ENCODE measurements around the gene KLRC4. TPM values are rescaled to one million over a fixed set of nuclear protein-coding genes. Genes with fewer than 3 reads are reported as not detected.
"Not testable (repeated sequence)": the region's sequence is repeated elsewhere in the genome, so short reads cannot be mapped to it uniquely, and the experiment has no call there.

KLRC4 gene
- total RNA-seq, 1 donor from 2014 or later, result 3.4 TPM

GRCh38 chr12:10368206-10369171 lies 41.1 kb downstream of the KLRC4 start:
- DNase-seq (ENCODE audit: low spot score), result no peak

GRCh38 chr12:10367714-10368113 lies 41.8 kb downstream of the KLRC4 start:
- not testable (repeated sequence) for DNase-seq (ENCODE audit: low spot score)

GRCh38 chr12:10366875-10367274 lies 42.7 kb downstream of the KLRC4 start:
- DNase-seq (ENCODE audit: low spot score), result no peak

DNA sequence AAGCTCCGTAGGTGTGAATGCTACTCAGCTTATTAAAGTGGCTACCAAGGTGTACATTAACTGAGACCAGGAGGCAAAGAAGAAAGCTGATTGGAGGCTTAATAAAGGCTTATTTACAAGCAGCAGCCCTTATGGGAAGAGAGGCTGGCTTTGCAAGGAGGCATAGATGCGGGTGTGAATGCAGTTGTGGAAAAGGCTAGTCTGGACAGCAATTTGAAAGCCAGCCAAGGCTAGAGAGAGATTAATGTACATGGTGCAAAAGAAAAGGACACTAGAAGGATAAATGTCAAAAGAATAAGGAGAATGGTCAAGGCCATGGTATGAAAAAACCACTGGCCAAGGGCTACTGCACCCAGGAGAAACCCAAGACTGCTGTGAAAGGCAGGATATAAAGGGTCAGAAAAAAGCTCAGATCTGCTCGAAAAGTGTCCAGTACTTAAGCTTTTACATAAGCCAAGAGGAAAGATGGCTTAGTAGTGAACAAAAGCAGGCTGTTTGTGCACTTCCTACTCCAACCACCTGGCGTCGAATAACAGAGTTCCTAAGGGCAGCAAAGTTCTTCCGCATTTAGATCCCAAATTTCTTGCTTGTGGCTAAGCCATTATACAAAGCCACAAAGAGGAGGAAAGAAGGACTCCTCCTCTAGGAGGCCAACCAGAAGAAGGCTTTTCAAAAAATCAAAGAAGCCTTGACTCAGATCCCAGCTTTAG lies 43.7 kb downstream of the KLRC4 start:
- no peak for DNase-seq (ENCODE audit: low spot score)

DNA sequence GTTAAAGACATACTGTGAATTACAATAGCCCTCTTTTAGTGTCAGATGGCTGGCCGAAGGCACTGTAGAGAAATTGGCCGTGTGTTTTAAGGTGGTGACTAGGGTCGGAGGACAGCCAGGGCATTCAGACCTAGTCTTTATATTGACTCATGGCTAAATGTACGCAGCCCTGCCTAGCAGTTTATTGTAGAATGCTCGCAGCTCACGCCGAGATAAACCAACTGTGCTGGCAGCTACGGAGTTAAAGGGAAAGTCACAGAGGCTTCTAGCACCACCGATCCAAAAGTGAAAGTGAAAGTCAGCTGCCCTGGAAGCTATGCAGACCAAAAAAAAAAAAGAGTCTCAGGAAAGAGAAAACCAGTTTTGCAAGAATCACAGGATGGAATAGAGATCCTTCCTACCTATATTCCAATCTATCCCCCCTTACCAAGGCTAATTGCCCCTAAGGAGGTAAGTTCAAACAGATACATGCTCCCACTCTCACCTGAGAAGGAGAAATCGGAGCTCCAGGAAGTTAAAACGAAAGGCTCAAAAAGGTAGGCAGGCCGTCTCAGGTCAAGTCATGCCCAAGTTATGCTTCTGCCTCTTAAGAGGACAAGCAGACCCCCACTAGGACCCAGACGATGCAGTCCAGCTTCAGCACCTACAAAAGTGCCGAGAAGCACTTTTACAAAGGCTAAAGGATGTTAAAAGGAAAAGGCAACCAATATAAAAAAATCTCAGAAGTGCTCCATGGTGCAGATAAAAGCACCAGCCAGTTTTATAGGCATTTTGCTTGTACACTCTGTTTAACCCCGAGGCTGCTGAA lies 44.5 kb downstream of the KLRC4 start:
- DNase-seq (ENCODE audit: low spot score), result peak; percentile 83

GRCh38 chr12:10363914-10364814 lies 45.4 kb downstream of the KLRC4 start:
- DNase-seq (ENCODE audit: low spot score), result no peak

GRCh38 chr12:10363658-10363913 lies 46.0 kb downstream of the KLRC4 start:
- no peak for DNase-seq (ENCODE audit: low spot score)

DNA sequence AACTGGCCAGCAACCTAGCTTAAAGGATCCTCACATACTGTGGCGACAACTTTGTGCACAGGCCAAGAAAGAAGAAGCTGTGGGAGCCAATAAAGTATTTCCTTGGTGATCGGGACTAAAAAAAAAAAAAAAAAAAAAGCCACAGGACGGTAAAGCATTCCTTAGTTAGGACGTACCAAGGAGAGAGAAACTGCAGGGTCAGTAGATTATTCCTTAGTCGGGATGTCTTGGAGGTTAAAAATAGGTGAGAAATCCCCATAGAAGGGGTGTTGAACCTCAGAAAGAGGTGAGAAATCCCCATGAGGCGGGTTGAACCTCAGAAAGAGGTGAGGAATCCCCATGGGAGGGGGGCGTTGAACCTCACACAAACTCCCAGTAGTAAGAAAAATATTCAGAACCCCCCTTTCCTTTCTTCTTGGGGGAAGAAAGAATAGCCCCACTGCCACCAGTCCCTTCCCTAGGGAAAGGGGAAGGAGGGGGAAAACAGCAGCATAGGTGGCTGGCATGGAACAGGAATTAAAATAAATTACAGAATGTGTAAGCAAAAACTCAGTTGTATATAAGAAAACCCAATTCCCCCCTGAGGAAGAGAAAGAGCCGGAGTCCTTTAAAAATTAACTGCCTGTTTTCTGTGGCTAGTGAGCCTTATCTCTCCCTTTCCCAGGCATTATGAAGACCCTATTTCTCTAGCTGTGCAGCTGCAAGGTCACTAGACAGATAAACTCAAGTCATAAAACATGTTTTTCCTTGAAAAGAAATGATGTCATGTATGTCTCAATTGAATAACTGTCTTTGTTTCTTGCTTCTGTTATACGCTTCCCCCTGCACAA lies 46.5 kb downstream of the KLRC4 start:
- DNase-seq (ENCODE audit: low spot score), result no peak

- DNase-seq (ENCODE audit: low spot score), result no peak
Measured at GRCh38 chr12:10362325-10362724, 47.2 kb downstream of the KLRC4 start.

- no peak for DNase-seq (ENCODE audit: low spot score)
Measured at GRCh38 chr12:10361622-10362021, 47.9 kb downstream of the KLRC4 start.

GRCh38 chr12:10361084-10361483 lies 48.5 kb downstream of the KLRC4 start:
- no peak for DNase-seq (ENCODE audit: low spot score)

GRCh38 chr12:10358969-10359368 lies 50.6 kb downstream of the KLRC4 start:
- DNase-seq (ENCODE audit: low spot score), result no peak

DNA sequence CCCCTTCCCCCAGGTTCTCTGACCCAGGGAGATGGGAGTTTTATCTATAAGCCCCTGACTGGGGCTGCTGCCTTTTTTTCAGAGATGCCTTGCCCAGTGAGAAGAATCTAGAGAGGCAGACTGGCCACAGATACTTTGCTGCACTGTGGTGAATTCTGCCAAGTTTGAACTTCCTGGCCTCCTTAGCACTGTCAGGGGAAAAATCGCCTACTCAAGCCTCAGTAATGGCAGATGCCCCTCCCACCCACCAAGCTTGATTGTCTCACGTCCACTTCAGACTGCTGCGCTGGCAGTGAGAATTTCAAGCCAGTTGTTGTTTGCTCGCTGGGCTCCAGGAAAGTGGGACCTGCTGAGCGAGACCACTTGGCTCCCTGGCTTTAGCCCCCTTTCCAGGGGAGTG lies 51.4 kb downstream of the KLRC4 start:
- DNase-seq (ENCODE audit: low spot score), result no peak

Other genes starting within 250 kb of the KLRC4 start
- gene OLR1, start 237.6 kb downstream of the KLRC4 start, total RNA-seq, result 3.4 TPM
- gene TMEM52B, start 230.7 kb downstream of the KLRC4 start, total RNA-seq, result 0.18 TPM
- 58.3 TPM for gene GABARAPL1, start 196.9 kb downstream of the KLRC4 start, total RNA-seq
- gene KLRD1, start 101.9 kb downstream of the KLRC4 start, total RNA-seq, result 7.8 TPM
- gene KLRK1, start 19.7 kb downstream of the KLRC4 start, total RNA-seq, result 7.6 TPM
- 1.1 TPM for gene KLRC3, start 10.8 kb upstream of the KLRC4 start, total RNA-seq
- gene KLRC2, start 26.3 kb upstream of the KLRC4 start, total RNA-seq, result 3.1 TPM
- gene KLRC1, start 43.6 kb upstream of the KLRC4 start, total RNA-seq, result 3.3 TPM
- 0.81 TPM for gene EIF2S3B, start 96.1 kb upstream of the KLRC4 start, total RNA-seq
- gene MAGOHB, start 203.9 kb upstream of the KLRC4 start, total RNA-seq, result 28.3 TPM